ENCODE measurements around the gene ADD1.

- no peak for TF ChIP-seq ZNF646 (CRISPR knock-in tag; IDR thresholded peaks at IDR 0.05)
- TF ChIP-seq ATF4 (CRISPR knock-in tag; IDR thresholded peaks at IDR 0.05), result no peak
- TF ChIP-seq SP1 (IDR thresholded peaks at IDR 0.05), result no peak
- no peak for TF ChIP-seq SP1 (CRISPR knock-in tag; IDR thresholded peaks at IDR 0.05)
- no peak for TF ChIP-seq SMARCC2 (IDR thresholded peaks at IDR 0.05)
- TF ChIP-seq KDM4B (CRISPR knock-in tag; IDR thresholded peaks at IDR 0.05), result no peak
- no peak for TF ChIP-seq E2F1 (CRISPR knock-in tag; IDR thresholded peaks at IDR 0.05)
- TF ChIP-seq ZBTB49 (CRISPR knock-in tag; IDR thresholded peaks at IDR 0.05; ENCODE audit: borderline replicate concordance), result no peak
- TF ChIP-seq MYC (CRISPR knock-in tag; IDR thresholded peaks at IDR 0.05; ENCODE audit: borderline replicate concordance), result no peak
- no peak for TF ChIP-seq ZNF737 (CRISPR knock-in tag; IDR thresholded peaks at IDR 0.05; ENCODE audit: borderline replicate concordance)
- TF ChIP-seq ZFP41 (CRISPR knock-in tag; IDR thresholded peaks at IDR 0.05; ENCODE audit: borderline replicate concordance), result no peak
- TF ChIP-seq GTF3A (CRISPR knock-in tag; conservative IDR thresholded peaks at IDR 0.05), result no peak
- no peak for TF ChIP-seq ZKSCAN5 (CRISPR knock-in tag; IDR thresholded peaks at IDR 0.05)
- no peak for TF ChIP-seq POLR2AphosphoS5 (IDR thresholded peaks at IDR 0.05; ENCODE audit: low read depth, low read length)
- no peak for TF ChIP-seq YY1 (IDR thresholded peaks at IDR 0.05; ENCODE audit: insufficient read depth, insufficient replicate concordance, low read depth, low read length)
These were observed 70.8 kb downstream of the ADD1 start for GRCh38 chr4:2914256-2915126.
